ENCODE measurements around the gene AIRE.
"Not testable (repeated sequence)": the region's sequence is repeated elsewhere in the genome, so short reads cannot be mapped to it uniquely, and the experiment has no call there.

- TF ChIP-seq, protein P1, sequence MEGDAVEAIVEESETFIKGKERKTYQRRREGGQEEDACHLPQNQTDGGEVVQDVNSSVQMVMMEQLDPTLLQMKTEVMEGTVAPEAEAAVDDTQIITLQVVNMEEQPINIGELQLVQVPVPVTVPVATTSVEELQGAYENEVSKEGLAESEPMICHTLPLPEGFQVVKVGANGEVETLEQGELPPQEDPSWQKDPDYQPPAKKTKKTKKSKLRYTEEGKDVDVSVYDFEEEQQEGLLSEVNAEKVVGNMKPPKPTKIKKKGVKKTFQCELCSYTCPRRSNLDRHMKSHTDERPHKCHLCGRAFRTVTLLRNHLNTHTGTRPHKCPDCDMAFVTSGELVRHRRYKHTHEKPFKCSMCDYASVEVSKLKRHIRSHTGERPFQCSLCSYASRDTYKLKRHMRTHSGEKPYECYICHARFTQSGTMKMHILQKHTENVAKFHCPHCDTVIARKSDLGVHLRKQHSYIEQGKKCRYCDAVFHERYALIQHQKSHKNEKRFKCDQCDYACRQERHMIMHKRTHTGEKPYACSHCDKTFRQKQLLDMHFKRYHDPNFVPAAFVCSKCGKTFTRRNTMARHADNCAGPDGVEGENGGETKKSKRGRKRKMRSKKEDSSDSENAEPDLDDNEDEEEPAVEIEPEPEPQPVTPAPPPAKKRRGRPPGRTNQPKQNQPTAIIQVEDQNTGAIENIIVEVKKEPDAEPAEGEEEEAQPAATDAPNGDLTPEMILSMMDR (IDR thresholded peaks at IDR 0.05), result not testable (repeated sequence)
- TF ChIP-seq POLR2A, POLR2AphosphoS5 (IDR thresholded peaks at IDR 0.05): not testable (repeated sequence)
Measured at GRCh38 chr21:44240842-44241241, 44.8 kb upstream of the AIRE start, which contains the start of gene ICOSLG.

Measured in upper lobe of left lung (tissue), 4 donors.